ENCODE data around the gene RNASEH1. TPM values are rescaled to one million over a fixed set of nuclear protein-coding genes. Genes with fewer than 3 reads are reported as not detected.
A peak's percentile ranks its signal among the peaks of the same experiment; 100 is the strongest.

Gene RNASEH1
- total RNA-seq, 1 donor from 2014 or later = 20.9 TPM

DNA sequence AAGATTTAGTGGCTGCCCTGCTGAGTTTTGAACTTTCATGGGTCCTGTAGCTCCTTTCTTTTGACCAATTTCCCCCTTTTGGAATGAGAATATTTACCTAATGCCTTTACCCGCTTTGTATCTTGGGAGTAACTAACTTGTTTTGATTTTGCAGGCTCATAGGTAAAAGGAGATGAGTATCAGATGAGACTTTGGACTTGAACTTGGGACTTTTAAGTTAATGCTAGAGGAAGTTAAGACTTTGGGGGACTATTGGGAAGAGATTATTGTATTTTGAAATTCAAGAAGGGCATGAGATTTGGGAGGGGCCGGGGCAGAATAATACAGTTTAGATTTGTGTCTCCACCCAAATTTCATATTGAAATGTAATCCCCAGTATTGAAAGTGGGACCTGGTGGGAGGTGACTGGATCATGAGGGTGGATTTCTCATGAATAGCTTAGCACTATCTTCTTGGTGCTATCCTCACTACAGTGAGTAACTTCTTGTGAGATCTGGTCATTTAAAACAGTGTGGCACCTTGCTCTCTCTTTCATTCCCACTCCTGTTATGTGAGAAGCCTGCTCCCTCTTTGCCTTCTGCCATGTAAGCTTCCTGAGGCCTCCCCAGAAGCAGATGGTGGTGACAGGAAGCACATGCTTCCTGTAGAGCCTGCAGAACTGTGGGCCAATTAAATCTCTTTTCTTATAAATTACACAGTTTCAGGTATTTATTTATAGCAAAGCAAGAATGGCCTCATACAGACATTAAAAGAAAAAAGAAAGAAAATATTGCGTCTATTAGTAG lies 44.9 kb downstream of the RNASEH1 start:
- no peaks in the 10 kb centered on the region for H3K27me3 ChIP-seq (ENCODE audit: low read depth)
- TF ChIP-seq, protein P1, sequence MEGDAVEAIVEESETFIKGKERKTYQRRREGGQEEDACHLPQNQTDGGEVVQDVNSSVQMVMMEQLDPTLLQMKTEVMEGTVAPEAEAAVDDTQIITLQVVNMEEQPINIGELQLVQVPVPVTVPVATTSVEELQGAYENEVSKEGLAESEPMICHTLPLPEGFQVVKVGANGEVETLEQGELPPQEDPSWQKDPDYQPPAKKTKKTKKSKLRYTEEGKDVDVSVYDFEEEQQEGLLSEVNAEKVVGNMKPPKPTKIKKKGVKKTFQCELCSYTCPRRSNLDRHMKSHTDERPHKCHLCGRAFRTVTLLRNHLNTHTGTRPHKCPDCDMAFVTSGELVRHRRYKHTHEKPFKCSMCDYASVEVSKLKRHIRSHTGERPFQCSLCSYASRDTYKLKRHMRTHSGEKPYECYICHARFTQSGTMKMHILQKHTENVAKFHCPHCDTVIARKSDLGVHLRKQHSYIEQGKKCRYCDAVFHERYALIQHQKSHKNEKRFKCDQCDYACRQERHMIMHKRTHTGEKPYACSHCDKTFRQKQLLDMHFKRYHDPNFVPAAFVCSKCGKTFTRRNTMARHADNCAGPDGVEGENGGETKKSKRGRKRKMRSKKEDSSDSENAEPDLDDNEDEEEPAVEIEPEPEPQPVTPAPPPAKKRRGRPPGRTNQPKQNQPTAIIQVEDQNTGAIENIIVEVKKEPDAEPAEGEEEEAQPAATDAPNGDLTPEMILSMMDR (IDR thresholded peaks at IDR 0.05; ENCODE audit: borderline replicate concordance) = no peak
- H3K4me3 ChIP-seq = no peak overlapping the region
- peaks cover 13% of the 10 kb centered on the region for H3K4me1 ChIP-seq
- intact Hi-C loops (cut with micrococcal nuclease) = no loop called here
- no peak for DNase-seq
- no peak overlapping the region for H3K27ac ChIP-seq (replicated peaks)
- H3K9me3 ChIP-seq (replicated peaks) = peaks cover 11% of the 10 kb centered on the region
- peaks cover 62% of the 10 kb centered on the region for H3K36me3 ChIP-seq

DNA sequence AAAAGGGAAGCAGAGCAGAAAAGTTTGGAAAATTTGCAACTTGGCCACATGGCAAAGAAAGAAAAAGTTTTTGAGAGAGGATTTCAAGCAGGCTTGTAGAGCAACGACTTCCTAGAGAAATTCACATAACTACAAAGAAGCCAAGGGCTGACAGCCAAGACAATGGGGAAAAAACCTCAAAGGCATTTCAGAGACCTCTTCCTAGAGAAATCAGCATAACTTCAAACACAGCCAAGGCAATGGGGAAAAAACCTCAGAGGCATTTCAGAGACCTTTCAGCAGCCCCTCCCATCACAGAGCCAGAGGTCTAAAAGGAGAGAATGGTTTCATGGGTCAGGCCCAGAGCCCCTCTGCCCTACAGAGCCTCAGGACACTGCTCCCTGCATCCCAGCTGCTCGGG lies 46.0 kb downstream of the RNASEH1 start:
- intact Hi-C loops (cut with micrococcal nuclease) = no loop called here
- no peak for DNase-seq
- H3K9me3 ChIP-seq (replicated peaks) = peaks cover 11% of the 10 kb centered on the region

DNA sequence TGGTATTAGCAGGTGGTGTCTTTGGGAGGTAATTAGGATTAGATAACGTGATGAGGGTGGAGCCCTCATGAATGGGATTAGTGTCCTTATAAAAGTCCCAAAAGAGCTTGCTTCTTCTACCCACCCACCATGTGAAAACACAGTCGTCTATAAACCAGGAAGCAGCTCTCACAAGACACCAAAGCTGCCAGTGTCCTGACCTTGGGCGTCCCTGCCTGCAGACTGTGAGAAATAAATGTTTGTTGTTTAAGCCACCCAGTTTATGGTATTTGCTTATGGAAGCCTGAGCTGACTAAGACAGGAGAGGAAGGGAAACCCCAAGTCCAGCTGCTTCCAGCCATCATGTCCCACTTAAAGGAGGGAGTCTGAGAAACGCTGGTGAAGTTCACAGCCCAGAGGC lies 52.4 kb downstream of the RNASEH1 start:
- intact Hi-C loops (cut with micrococcal nuclease) = no loop called here
- TF ChIP-seq, protein P1 (IDR thresholded peaks at IDR 0.05; ENCODE audit: borderline replicate concordance) = no peak
- peaks cover 4% of the 10 kb centered on the region for H3K9me3 ChIP-seq (replicated peaks)
- peak overlapping the region; percentile 75 for H3K27ac ChIP-seq (replicated peaks)
- H3K4me1 ChIP-seq = peaks cover 21% of the 10 kb centered on the region
- H3K36me3 ChIP-seq = peaks cover 84% of the 10 kb centered on the region
- no peak overlapping the region for H3K4me3 ChIP-seq
- no peak for DNase-seq
- no peaks in the 10 kb centered on the region for H3K27me3 ChIP-seq (ENCODE audit: low read depth)

More for the DNA sequence above, 46.0 kb downstream of the RNASEH1 start:
- H3K4me1 ChIP-seq = peaks cover 2% of the 10 kb centered on the region
- H3K27ac ChIP-seq (replicated peaks) = no peak overlapping the region
- H3K4me3 ChIP-seq = no peak overlapping the region
- H3K27me3 ChIP-seq (ENCODE audit: low read depth) = no peaks in the 10 kb centered on the region
- peaks cover 73% of the 10 kb centered on the region for H3K36me3 ChIP-seq
- TF ChIP-seq, protein P1 (IDR thresholded peaks at IDR 0.05; ENCODE audit: borderline replicate concordance) = no peak

DNA sequence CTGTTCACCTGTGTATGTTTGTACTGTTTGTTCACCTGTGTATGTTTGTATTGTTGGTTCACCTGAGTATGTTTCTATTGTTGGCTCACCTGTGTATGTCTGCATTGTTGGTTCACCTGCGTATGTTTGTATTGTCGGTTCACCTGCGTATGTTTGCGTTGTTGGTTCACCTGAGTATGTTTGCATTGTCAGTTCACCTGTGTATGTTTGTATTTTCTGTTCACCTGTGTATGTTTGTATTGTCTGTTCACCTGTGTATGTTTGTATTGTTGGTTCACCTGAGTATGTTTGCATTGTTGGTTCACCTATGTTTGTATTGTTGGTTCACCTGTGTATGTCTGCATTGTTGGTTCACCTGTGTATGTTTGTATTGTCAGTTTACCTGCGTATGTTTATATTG lies 53.4 kb downstream of the RNASEH1 start:
- Histone ChIP-seq H3K27me3 (ENCODE audit: low read depth) (no peaks in the 10 kb centered on the region), H3K36me3 (peaks cover 84% of the 10 kb centered on the region), H3K9me3 (replicated peaks) (peaks cover 4% of the 10 kb centered on the region), H3K4me1 (peaks cover 21% of the 10 kb centered on the region), H3K27ac (replicated peaks) (no peak overlapping the region), H3K4me3 (no peak overlapping the region)
- TF ChIP-seq, protein P1 (IDR thresholded peaks at IDR 0.05; ENCODE audit: borderline replicate concordance) = no peak
- DNase-seq = no peak
- intact Hi-C loops (cut with micrococcal nuclease) = no loop called here

DNA sequence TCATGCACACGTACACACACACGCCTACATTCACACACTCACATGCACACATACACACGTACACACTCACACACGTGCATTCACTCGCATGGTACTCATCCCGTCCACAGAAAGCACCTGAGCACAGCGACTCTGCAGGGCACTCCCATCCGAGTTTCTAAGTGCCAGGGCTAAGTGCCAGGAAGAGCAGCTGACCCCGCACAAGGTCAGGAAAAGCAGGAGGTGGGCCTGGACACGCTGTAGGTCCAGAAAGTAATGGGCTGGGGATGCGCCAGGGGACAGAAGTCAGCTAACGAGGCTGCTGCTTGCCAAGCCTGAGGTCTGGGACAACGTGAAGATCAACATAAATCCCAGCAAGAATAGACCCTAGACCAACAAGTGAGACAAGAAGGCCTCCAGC lies 54.6 kb downstream of the RNASEH1 start:
- peaks cover 21% of the 10 kb centered on the region for H3K4me1 ChIP-seq
- H3K27me3 ChIP-seq (ENCODE audit: low read depth) = no peaks in the 10 kb centered on the region
- peaks cover 2% of the 10 kb centered on the region for H3K9me3 ChIP-seq (replicated peaks)
- no peak overlapping the region for H3K4me3 ChIP-seq
- no peak for DNase-seq
- peak overlapping the region; percentile 17 for H3K27ac ChIP-seq (replicated peaks)
- H3K36me3 ChIP-seq = peaks cover 86% of the 10 kb centered on the region
- intact Hi-C loops (cut with micrococcal nuclease) = no loop called here
- TF ChIP-seq, protein P1 (IDR thresholded peaks at IDR 0.05; ENCODE audit: borderline replicate concordance) = no peak

All from left ventricle myocardium inferior (tissue), 1 donor.